Measurements from ENCODE around the gene OSBPL6. TPM values are rescaled to one million over a fixed set of nuclear protein-coding genes. Genes with fewer than 3 reads are reported as not detected.
A peak's percentile ranks its signal among the peaks of the same experiment; 100 is the strongest.

Gene OSBPL6
- total and polyA plus RNA-seq, 10 of the 15 experiments (the other 5 are each of a cell fraction or from before 2014, with no cell fraction given), result 0.01 to 0.08 (median 0.03) TPM; not detected in 5

GRCh38 chr2:178414266-178415247 is 220.2 kb downstream of the OSBPL6 start (continued):
- TF ChIP-seq CBX5 (IDR thresholded peaks at IDR 0.05; ENCODE audit: low read depth), result peak; percentile 83; the same call in 1 of the 2 replicates
- no peak for TF ChIP-seq ETV6 (conservative IDR thresholded peaks at IDR 0.05 in 1 of 2, IDR thresholded peaks at IDR 0.05 in 1 of 2; ENCODE audit: borderline replicate concordance in 1 of 2, low read depth in 1 of 2)
- no peak for TF ChIP-seq HCFC1 (IDR thresholded peaks at IDR 0.05; ENCODE audit: low read length)
- TF ChIP-seq RFX5 (IDR thresholded peaks at IDR 0.05; ENCODE audit: low read depth, low read length), result peak; percentile 65
- peak; percentile 51; the same call in 1 of the 2 replicates for TF ChIP-seq GATAD2B (conservative IDR thresholded peaks at IDR 0.05; ENCODE audit: low read depth)
- TF ChIP-seq ZSCAN29 (IDR thresholded peaks at IDR 0.05), result no peak
- TF ChIP-seq HDAC2 (IDR thresholded peaks at IDR 0.05), result no peak
- TF ChIP-seq ZZZ3 (IDR thresholded peaks at IDR 0.05; ENCODE audit: control insufficient read depth, insufficient read length, low read depth), result no peak
- TF ChIP-seq NR2F1 (conservative IDR thresholded peaks at IDR 0.05), result peak; percentile 52
- no peak for TF ChIP-seq MEF2B (IDR thresholded peaks at IDR 0.05; ENCODE audit: partially characterized antibody, poor library complexity, severe bottlenecking)
- TF ChIP-seq ZNF687 (IDR thresholded peaks at IDR 0.05), result peak; percentile 69
- no peak for TF ChIP-seq STAT3 (IDR thresholded peaks at IDR 0.05; ENCODE audit: low read depth, low read length)
- no peak for TF ChIP-seq E4F1 (IDR thresholded peaks at IDR 0.05; ENCODE audit: borderline replicate concordance, partially characterized antibody)
- TF ChIP-seq HDAC6 (IDR thresholded peaks at IDR 0.05; ENCODE audit: unreplicated experiment), result no peak
- 0 out of 2 replicates have a peak, but pooled peaks have one; percentile 20 for TF ChIP-seq ZNF24 (IDR thresholded peaks at IDR 0.05)
- TF ChIP-seq HSF1 (IDR thresholded peaks at IDR 0.05; ENCODE audit: low read depth, low read length), result 0 out of 2 replicates have a peak, but pooled peaks have one; percentile 38
- no peak for TF ChIP-seq ZNF274 (IDR thresholded peaks at IDR 0.05; ENCODE audit: insufficient read depth, insufficient read length)
- peak; percentile 85 for TF ChIP-seq RAD21 (IDR thresholded peaks at IDR 0.05; ENCODE audit: insufficient read depth, low read depth, low read length)
